Mammary epithelial cell (primary cell): ENCODE data around the gene HCLS1.

ENCODE experiments used
- EZH2 ChIP-seq: IDR thresholded peaks from 2 replicates; pipeline ENCODE4 v1.6.1; 2012; ENCODE audit warnings: low read length, inconsistent platforms, borderline replicate concordance
- TF ChIP-seq, protein P1 (sequence below), 2 donors: IDR thresholded peaks in 1 of 2; conservative IDR thresholded peaks in 1 of 2; 2 replicates each; pipeline ENCODE4 v1.5.1; 2011 to 2012; ENCODE audit warnings: inconsistent platforms in 2 of 2, low read length in 2 of 2, mild to moderate bottlenecking in 2 of 2, control low read depth in 1 of 2, low read depth in 1 of 2; ENCODE audit not compliant: insufficient read depth in 1 of 2; ENCODE audit errors: extremely low read depth in 1 of 2

DNA sequence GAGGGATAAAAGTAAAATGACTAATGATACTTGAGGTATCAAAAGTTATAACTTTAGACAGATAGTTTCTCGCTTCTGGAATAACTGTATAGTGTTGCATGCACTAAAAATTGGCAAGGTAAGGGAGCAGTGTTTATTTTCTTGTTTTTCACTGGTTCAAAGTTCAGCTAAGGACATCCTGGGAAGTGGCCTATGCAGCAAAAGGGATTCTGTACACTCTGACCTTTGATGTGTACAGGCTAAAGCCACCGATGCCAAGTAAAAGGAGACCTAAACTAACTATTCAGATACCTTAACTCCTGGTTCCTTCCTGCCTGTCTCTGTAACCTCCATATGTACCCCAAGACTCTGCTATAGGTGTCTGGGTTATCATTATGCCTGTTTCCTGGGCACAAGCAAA lies 65.9 kb downstream of the HCLS1 start:
- TF ChIP-seq, protein P1, sequence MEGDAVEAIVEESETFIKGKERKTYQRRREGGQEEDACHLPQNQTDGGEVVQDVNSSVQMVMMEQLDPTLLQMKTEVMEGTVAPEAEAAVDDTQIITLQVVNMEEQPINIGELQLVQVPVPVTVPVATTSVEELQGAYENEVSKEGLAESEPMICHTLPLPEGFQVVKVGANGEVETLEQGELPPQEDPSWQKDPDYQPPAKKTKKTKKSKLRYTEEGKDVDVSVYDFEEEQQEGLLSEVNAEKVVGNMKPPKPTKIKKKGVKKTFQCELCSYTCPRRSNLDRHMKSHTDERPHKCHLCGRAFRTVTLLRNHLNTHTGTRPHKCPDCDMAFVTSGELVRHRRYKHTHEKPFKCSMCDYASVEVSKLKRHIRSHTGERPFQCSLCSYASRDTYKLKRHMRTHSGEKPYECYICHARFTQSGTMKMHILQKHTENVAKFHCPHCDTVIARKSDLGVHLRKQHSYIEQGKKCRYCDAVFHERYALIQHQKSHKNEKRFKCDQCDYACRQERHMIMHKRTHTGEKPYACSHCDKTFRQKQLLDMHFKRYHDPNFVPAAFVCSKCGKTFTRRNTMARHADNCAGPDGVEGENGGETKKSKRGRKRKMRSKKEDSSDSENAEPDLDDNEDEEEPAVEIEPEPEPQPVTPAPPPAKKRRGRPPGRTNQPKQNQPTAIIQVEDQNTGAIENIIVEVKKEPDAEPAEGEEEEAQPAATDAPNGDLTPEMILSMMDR (conservative IDR thresholded peaks at IDR 0.05 in 1 of 2, IDR thresholded peaks at IDR 0.05 in 1 of 2; ENCODE audit: extremely low read depth in 1 of 2, insufficient read depth in 1 of 2, low read depth in 1 of 2, low read length in 2 of 2), result no peak
- TF ChIP-seq EZH2, result no peak
